Activated B cell treated with CpG ODN at 0.5 μM for 24 hours (primary cell): ENCODE data around the gene RAB11FIP4. TPM values are rescaled to one million over a fixed set of nuclear protein-coding genes. Genes with fewer than 3 reads are reported as not detected.

Source experiments
- ATAC-seq: fragments of 200-7000 bp; cut with Tn5 transposase; one replicate; pipeline ENCODE4 v1.10.0; 2021; ENCODE audit warnings: low read depth, mild to moderate bottlenecking, moderate library complexity
- CTCF ChIA-PET: fragments of 350-600 bp; sonication (Branson Sonifier 250); formaldehyde crosslinking; loops from one replicate; lab custom pipeline; 2021; ENCODE audit warnings: antibody characterized with exemption; lab: Charles Lee
- POLR2A ChIA-PET: fragments of 350-600 bp; sonication (Branson Sonifier 250); formaldehyde crosslinking; loops from one replicate; lab custom pipeline; 2021; ENCODE audit warnings: antibody characterized with exemption; lab: Charles Lee
- DNase-seq: peaks from one replicate; pipeline ENCODE4 v3.0.0; 2022
- H3K27ac Mint-ChIP-seq: one replicate; pipeline ENCODE4 v1.8.0; 2020; ENCODE audit warnings: mixed read lengths
- H3K27me3 Mint-ChIP-seq: one replicate; pipeline ENCODE4 v1.8.0; 2021; ENCODE audit warnings: mixed read lengths
- H3K36me3 Mint-ChIP-seq: one replicate; pipeline ENCODE4 v1.8.0; 2021; ENCODE audit warnings: low read depth, mixed read lengths
- H3K4me1 Mint-ChIP-seq: one replicate; pipeline ENCODE4 v1.8.0; 2021; ENCODE audit warnings: mixed read lengths
- H3K4me3 Mint-ChIP-seq: one replicate; pipeline ENCODE4 v1.8.0; 2020; ENCODE audit warnings: mild to moderate bottlenecking, mixed read lengths
- H3K9me3 Mint-ChIP-seq: one replicate; pipeline ENCODE4 v1.8.0; 2020; ENCODE audit warnings: mixed read lengths
- intact Hi-C: fragments of 100-400 bp; cut with micrococcal nuclease; formaldehyde crosslinking; loops from one replicate; pipeline ENCODE4 v1.15.1; 2024
- total RNA-seq: library from RNA; stranded (reverse); gene quantifications from 2 replicates; pipeline ENCODE4 v1.2.3, GENCODE V29; 2022
- TF ChIP-seq, protein P1 (sequence below): fragments of 200-600 bp; IDR thresholded peaks from one replicate; pipeline ENCODE4 v1.8.0; 2022; ENCODE audit warnings: antibody characterized with exemption, mild to moderate bottlenecking

RAB11FIP4 gene
- total RNA-seq, 1 donor from 2014 or later: 43.2 TPM

GRCh38 chr17:31568539-31568938 lies 177.1 kb downstream of the RAB11FIP4 start:
- H3K27me3 Mint-ChIP-seq: peaks cover 1% of the 10 kb centered on the region
- ChIA-PET POLR2A (no interaction called here), CTCF (no interaction called here)
- H3K36me3 Mint-ChIP-seq: no peaks in the 10 kb centered on the region
- no peak overlapping the region for H3K4me3 Mint-ChIP-seq
- TF ChIP-seq, protein P1, sequence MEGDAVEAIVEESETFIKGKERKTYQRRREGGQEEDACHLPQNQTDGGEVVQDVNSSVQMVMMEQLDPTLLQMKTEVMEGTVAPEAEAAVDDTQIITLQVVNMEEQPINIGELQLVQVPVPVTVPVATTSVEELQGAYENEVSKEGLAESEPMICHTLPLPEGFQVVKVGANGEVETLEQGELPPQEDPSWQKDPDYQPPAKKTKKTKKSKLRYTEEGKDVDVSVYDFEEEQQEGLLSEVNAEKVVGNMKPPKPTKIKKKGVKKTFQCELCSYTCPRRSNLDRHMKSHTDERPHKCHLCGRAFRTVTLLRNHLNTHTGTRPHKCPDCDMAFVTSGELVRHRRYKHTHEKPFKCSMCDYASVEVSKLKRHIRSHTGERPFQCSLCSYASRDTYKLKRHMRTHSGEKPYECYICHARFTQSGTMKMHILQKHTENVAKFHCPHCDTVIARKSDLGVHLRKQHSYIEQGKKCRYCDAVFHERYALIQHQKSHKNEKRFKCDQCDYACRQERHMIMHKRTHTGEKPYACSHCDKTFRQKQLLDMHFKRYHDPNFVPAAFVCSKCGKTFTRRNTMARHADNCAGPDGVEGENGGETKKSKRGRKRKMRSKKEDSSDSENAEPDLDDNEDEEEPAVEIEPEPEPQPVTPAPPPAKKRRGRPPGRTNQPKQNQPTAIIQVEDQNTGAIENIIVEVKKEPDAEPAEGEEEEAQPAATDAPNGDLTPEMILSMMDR: no peak
- no peaks in the 10 kb centered on the region for H3K9me3 Mint-ChIP-seq
- H3K27ac Mint-ChIP-seq: no peak overlapping the region
- intact Hi-C loops: loop anchor here (10.0 kb wide), 1 partner anchor 116 kb away; no protein-coding TSS in a partner anchor
- ATAC-seq (no peak), DNase-seq (no peak)
- H3K4me1 Mint-ChIP-seq: peaks cover 12% of the 10 kb centered on the region

- H3K9me3 Mint-ChIP-seq: no peaks in the 10 kb centered on the region
- DNase-seq: no peak
- H3K27ac Mint-ChIP-seq: no peak overlapping the region
- no peak overlapping the region for H3K4me3 Mint-ChIP-seq
- no peaks in the 10 kb centered on the region for H3K27me3 Mint-ChIP-seq
- H3K4me1 Mint-ChIP-seq: peaks cover 12% of the 10 kb centered on the region
- ATAC-seq: no peak
- intact Hi-C loops: no loop called here
- H3K36me3 Mint-ChIP-seq: no peaks in the 10 kb centered on the region
- TF ChIP-seq, protein P1: no peak
- ChIA-PET POLR2A (no interaction called here), CTCF (no interaction called here)
These were observed 178.8 kb downstream of the RAB11FIP4 start for GRCh38 chr17:31570231-31570630.

DNA sequence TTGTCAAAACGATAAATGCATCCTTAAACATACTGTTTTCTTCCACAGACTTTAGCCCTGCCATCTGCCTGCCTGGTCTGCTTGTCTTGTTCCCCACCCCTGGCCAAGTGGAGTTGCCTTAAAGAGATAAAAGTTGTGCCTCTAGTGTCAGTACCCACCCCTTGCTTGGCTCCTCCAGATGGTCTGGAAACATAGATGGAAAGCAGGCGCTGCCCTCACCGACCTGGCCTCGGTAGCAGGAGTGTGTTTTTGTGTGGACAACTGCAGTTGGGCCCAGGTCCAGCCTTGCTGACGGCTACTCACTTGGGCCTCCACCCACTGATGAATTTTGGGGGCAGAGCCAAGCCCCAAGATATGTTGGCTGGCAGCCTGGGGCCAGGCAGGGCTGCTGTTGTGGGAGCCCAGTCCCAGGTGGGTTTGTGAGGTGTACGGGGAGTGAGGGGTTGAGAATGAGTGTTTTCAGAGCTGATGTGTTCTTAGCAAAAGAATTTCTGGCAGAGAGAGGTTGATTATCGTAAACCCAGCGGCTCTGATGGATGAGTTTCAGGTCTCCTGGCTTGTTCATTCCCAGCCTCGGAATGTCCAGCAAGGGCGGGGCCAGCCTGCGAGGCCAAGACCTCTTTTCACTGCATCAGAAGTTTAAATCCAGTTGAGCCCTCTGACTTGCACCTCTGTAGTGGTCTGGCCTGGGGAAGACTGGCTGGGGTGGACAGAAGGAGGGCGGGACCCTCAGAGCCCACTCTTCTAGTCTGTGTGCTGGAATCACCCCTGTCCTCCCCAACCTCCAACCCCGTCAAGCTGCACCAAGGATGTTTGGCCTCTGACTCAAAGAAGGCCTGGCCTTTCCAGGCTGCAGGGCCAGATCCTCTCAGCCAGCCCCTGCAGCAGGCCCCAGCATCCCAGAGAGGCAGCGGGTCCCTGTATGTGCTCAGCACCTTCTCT lies 179.7 kb downstream of the RAB11FIP4 start:
- TF ChIP-seq, protein P1: no peak
- no peaks in the 10 kb centered on the region for H3K36me3 Mint-ChIP-seq
- H3K27me3 Mint-ChIP-seq: no peaks in the 10 kb centered on the region
- no peak overlapping the region for H3K27ac Mint-ChIP-seq
- CTCF ChIA-PET: no interaction called here
- intact Hi-C loops: no loop called here
- no peak overlapping the region for H3K4me3 Mint-ChIP-seq
- ATAC-seq: no peak
- H3K9me3 Mint-ChIP-seq: no peaks in the 10 kb centered on the region
- no peak for DNase-seq
- POLR2A ChIA-PET: interaction anchor here (0.6 kb wide), 1 partner anchor 42 kb away, joined by 7 read pairs; no protein-coding TSS in a partner anchor
- peaks cover 10% of the 10 kb centered on the region for H3K4me1 Mint-ChIP-seq

GRCh38 chr17:31572341-31572740 lies 180.9 kb downstream of the RAB11FIP4 start:
- no peak for ATAC-seq

More at GRCh38 chr17:31572341-31572740, 180.9 kb downstream of the RAB11FIP4 start:
- TF ChIP-seq, protein P1: no peak
- Mint-ChIP-seq H3K27ac (no peak overlapping the region), H3K36me3 (no peaks in the 10 kb centered on the region), H3K4me1 (peaks cover 9% of the 10 kb centered on the region), H3K4me3 (no peak overlapping the region), H3K9me3 (no peaks in the 10 kb centered on the region), H3K27me3 (no peaks in the 10 kb centered on the region)
- no peak for DNase-seq
- CTCF ChIA-PET: interaction anchor here (0.7 kb wide), 1 partner anchor 270 kb away, joined by 3 read pairs; no protein-coding TSS in a partner anchor
- intact Hi-C loops: no loop called here
- POLR2A ChIA-PET: interaction anchor here (0.6 kb wide), 1 partner anchor 43 kb away, joined by 7 read pairs; no protein-coding TSS in a partner anchor
